HepG2 (cell line): ENCODE data around the gene MAP3K19. TPM values are rescaled to one million over a fixed set of nuclear protein-coding genes. Genes with fewer than 3 reads are reported as not detected.

Source experiments
- ATAC-seq: fragments of 200-7000 bp; cut with Tn5 transposase; 3 replicates; pipeline ENCODE4 v1.9.1; 2020; ENCODE audit warnings: mild to moderate bottlenecking, moderate library complexity
- BruUV-seq: library from RNA; stranded (reverse); fragments of 400-500 nt; replicated peaks from 2 replicates; lab custom pipeline; 2021; lab: Mats Ljungman, UMichigan
- CTCF ChIA-PET: fragments of 300-600 bp; formaldehyde crosslinking; extraction: SDS; loops from one replicate; lab custom pipeline; 2021; ENCODE audit warnings: low total read pairs, inconsistent platforms, low intra/inter-chr PET ratio; lab: Yijun Ruan, JAX
- POLR2A ChIA-PET: fragments of 350-600 bp; sonication (Branson Sonifier 250); formaldehyde crosslinking; loops from one replicate; lab custom pipeline; 2020; ENCODE audit warnings: antibody characterized with exemption, inconsistent platforms; lab: Yijun Ruan, JAX
- DNase-seq: peaks from one replicate; pipeline ENCODE4 v3.0.0-alpha.2; 2015; ENCODE audit warnings: low spot score
- FAIRE-seq: peaks from 3 replicates; lab custom pipeline; 2011; peaks lifted over from hg19 to GRCh38; lab: Jason Lieb, UNC
- H2AFZ ChIP-seq: one replicate; pipeline ENCODE4 v1.6.1; 2011; ENCODE audit warnings: low read length, inconsistent platforms
- H3K27ac ChIP-seq: fragments of 300-600 bp; 3 replicates; pipeline ENCODE4 v1.8.0; 2011; ENCODE audit warnings: mixed run types, mild to moderate bottlenecking, mixed read lengths, low read length, inconsistent platforms; ENCODE audit not compliant: insufficient read depth; ENCODE audit errors: extremely low read length
- H3K27me3 ChIP-seq, 2 experiments: fragments of 200-600 bp in 1 of 2; 2 replicates in 1 of 2; 3 replicates in 1 of 2; pipeline versions ENCODE4 v1.6.0 to v1.8.0; 2011; ENCODE audit warnings: low read length in 2 of 2, mild to moderate bottlenecking in 2 of 2, moderate library complexity in 2 of 2, inconsistent platforms in 1 of 2; ENCODE audit not compliant: insufficient read depth in 2 of 2, control insufficient read depth in 1 of 2
- H3K36me3 ChIP-seq, 2 experiments: fragments of 200-600 bp in 1 of 2; replicated peaks in 1 of 2; 2 replicates in 1 of 2; 3 replicates in 1 of 2; pipeline versions ENCODE4 v1.5.1 to v1.8.0; 2011; ENCODE audit warnings: low read length in 2 of 2, inconsistent platforms in 1 of 2; ENCODE audit not compliant: insufficient read depth in 2 of 2, control insufficient read depth in 1 of 2
- H3K4me1 ChIP-seq: 2 replicates; pipeline ENCODE4 v1.5.1; 2012; ENCODE audit warnings: low read length, inconsistent platforms; ENCODE audit not compliant: insufficient read depth
- H3K4me2 ChIP-seq: 2 replicates; pipeline ENCODE4 v1.6.0; 2011; ENCODE audit warnings: low read depth, low read length, inconsistent platforms
- H3K4me3 ChIP-seq, 3 experiments: fragments of 200-600 bp in 1 of 3; sonication (generic), shearing (Covaris generic) in 1 of 3; replicated peaks in 1 of 3; 2 replicates each; pipeline ENCODE4 v1.5.1; 2011 to 2016; ENCODE audit warnings: low read length in 3 of 3, inconsistent platforms in 2 of 3, low read depth in 2 of 3, mild to moderate bottlenecking in 2 of 3, control low read depth in 1 of 3, mixed read lengths in 1 of 3; ENCODE audit not compliant: insufficient read depth in 1 of 3
- H3K79me2 ChIP-seq: one replicate; pipeline ENCODE4 v1.6.1; 2011; ENCODE audit warnings: low read length, inconsistent platforms; ENCODE audit not compliant: insufficient read depth
- H3K9ac ChIP-seq: 2 replicates; pipeline ENCODE4 v1.6.0; 2011; ENCODE audit warnings: mild to moderate bottlenecking, low read depth, low read length, inconsistent platforms; ENCODE audit not compliant: insufficient read depth
- H3K9me3 ChIP-seq: 2 replicates; pipeline ENCODE4 v1.5.1; 2012; ENCODE audit warnings: mild to moderate bottlenecking, low read length
- H4K20me1 ChIP-seq: 2 replicates; pipeline ENCODE4 v1.6.0; 2011; ENCODE audit warnings: inconsistent platforms, mild to moderate bottlenecking, low read length, moderate library complexity; ENCODE audit not compliant: insufficient read depth
- THAP11 ChIP-seq: IDR thresholded peaks from 2 replicates; pipeline ENCODE4 v1.6.1; 2016; ENCODE audit warnings: missing biosample characterization, missing genetic modification reagents
- ZFP91 ChIP-seq: sonication (generic); formaldehyde crosslinking; IDR thresholded peaks from 2 replicates; pipeline ENCODE4 v1.9.0; 2022; ENCODE audit warnings: missing genetic modification reagents, mild to moderate bottlenecking, borderline replicate concordance
- WGBS: methylation state at CpG from one replicate; pipeline ENCODE4 v1.1.6; 2017; ENCODE audit warnings: low lambda C conversion rate; 5-methylcytosine and 5-hydroxymethylcytosine counted together
- in situ Hi-C: cut with HindIII; loops from 2 replicates; pipeline ENCODE4 v1.10.0; 2017; ENCODE audit warnings: low pct_unique_long_range_greater_than_20kb; ENCODE audit not compliant: extremely low pct_ligation_motif_present
- intact Hi-C: fragments of 100-400 bp; cut with micrococcal nuclease; formaldehyde crosslinking; loops from one replicate; pipeline ENCODE4 v1.10.0; 2022; ENCODE audit not compliant: unreplicated experiment
- polyA plus RNA-seq, 8 experiments: library from polyadenylated mRNA; depleted of rRNA in 3 of 8; stranded (reverse) in 7 of 8; unstranded in 1 of 8; fragments of >200 nt; fragmentation: Illumina TruSeq in 4 of 8; extraction: Trizol in 4 of 8; gene quantifications; 2 replicates each; pipeline versions ENCODE4 v1.2.1 to v1.2.3, GENCODE V29; 2011 to 2016; ENCODE audit warnings: low read depth in 4 of 8, missing spikeins in 1 of 8, mixed read lengths in 1 of 8; ENCODE audit not compliant: insufficient read depth in 1 of 8
- total RNA-seq, 5 experiments: library from RNA; depleted of rRNA; stranded (reverse); fragments of >200 nt; fragmentation: Illumina TruSeq; extraction: Trizol; gene quantifications; 2 replicates each; pipeline ENCODE4 v1.2.3, GENCODE V29; 2016; ENCODE audit warnings: low read depth in 1 of 5
- TF ChIP-seq, protein P1 (sequence below): sonication (generic); formaldehyde crosslinking; IDR thresholded peaks from 2 replicates; pipeline ENCODE4 v1.4.0; 2020; ENCODE audit warnings: missing genetic modification reagents, mild to moderate bottlenecking, borderline replicate concordance

Gene MAP3K19
- total and polyA plus RNA-seq, 2 of the 13 experiments (the other 11 are each of a cell fraction or from before 2014, with no cell fraction given), result not detected

- POLR2A ChIA-PET, result no interaction called here
- intact Hi-C loops, result no loop called here
These were observed 49.6 kb upstream of the MAP3K19 start for GRCh38 chr2:135096665-135097446.

More at GRCh38 chr2:135096665-135097446, 49.6 kb upstream of the MAP3K19 start:
- FAIRE-seq (no peak), ATAC-seq (no peak), DNase-seq (no peak)
- in situ Hi-C loops, result no loop called here
- Histone ChIP-seq H3K9me3 (no peaks in the 10 kb centered on the region), H3K27me3 (no peaks in the 10 kb centered on the region), H3K27ac (no peak overlapping the region), H3K4me1 (peaks cover 27% of the 10 kb centered on the region), H2AFZ (no peak overlapping the region), H4K20me1 (no peaks in the 10 kb centered on the region), H3K4me2 (no peak overlapping the region), H3K79me2 (no peaks in the 10 kb centered on the region), H3K9ac (no peak overlapping the region), H3K4me3 (no peak overlapping the region), H3K36me3 (peaks cover 2 to 29% of the 10 kb centered on the region in 2 experiments; a peak in 4 of 5 replicates)
- no TSS peak for BruUV-seq
- WGBS, result 89% methylated on average over 4 of the region's 4 CpGs
- CTCF ChIA-PET, result no interaction called here
- TF ChIP-seq ZFP91 (CRISPR knock-in tag) (peak; percentile 36; the same call in 1 of the 2 replicates), THAP11 (CRISPR knock-in tag) (no peak)
- TF ChIP-seq, protein P1, sequence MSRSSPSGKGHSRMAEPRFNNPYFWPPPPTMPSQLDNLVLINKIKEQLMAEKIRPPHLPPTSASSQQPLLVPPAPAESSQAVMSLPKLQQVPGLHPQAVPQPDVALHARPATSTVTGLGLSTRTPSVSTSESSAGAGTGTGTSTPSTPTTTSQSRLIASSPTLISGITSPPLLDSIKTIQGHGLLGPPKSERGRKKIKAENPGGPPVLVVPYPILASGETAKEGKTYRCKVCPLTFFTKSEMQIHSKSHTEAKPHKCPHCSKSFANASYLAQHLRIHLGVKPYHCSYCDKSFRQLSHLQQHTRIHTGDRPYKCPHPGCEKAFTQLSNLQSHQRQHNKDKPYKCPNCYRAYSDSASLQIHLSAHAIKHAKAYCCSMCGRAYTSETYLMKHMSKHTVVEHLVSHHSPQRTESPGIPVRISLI (CRISPR knock-in tag), result peak; percentile 65; the same call in 1 of the 2 replicates
